Gastroesophageal sphincter (tissue), 4 donors: ENCODE results near the gene ARHGAP28. TPM values are rescaled to one million over a fixed set of nuclear protein-coding genes. Genes with fewer than 3 reads are reported as not detected.

Experiments used
- ATAC-seq: fragments of 150-250 bp; one replicate; pipeline ENCODE4 v1.9.1; 2016; ENCODE audit warnings: mild to moderate bottlenecking, moderate library complexity
- H3K27ac ChIP-seq, 4 donors: fragments of 200-600 bp; sonication (generic) in 3 of 4; 1 replicate in 3 of 4; 2 replicates in 1 of 4; pipeline ENCODE4 v1.5.1; 2016 to 2019
- H3K27me3 ChIP-seq: fragments of 200-600 bp; sonication (generic); one replicate; pipeline ENCODE4 v1.5.1; 2019
- H3K36me3 ChIP-seq, 2 donors: fragments of 200-600 bp; sonication (generic); one replicate each; pipeline ENCODE4 v1.5.1; 2019; ENCODE audit warnings: control low read depth in 1 of 2
- H3K4me1 ChIP-seq, 3 donors: fragments of 200-600 bp; sonication (generic); 1 replicate in 2 of 3; 2 replicates in 1 of 3; pipeline ENCODE4 v1.5.1; 2016 to 2019; ENCODE audit warnings: control low read depth in 2 of 3
- H3K4me3 ChIP-seq, 2 donors: fragments of 200-600 bp; sonication (generic); one replicate each; pipeline ENCODE4 v1.5.1; 2019; ENCODE audit warnings: mild to moderate bottlenecking in 1 of 2, moderate library complexity in 1 of 2
- H3K9me3 ChIP-seq, 3 donors: fragments of 200-600 bp; sonication (generic); one replicate each; pipeline ENCODE4 v1.5.1; 2017 to 2019; ENCODE audit warnings: control low read depth in 2 of 3
- EP300 ChIP-seq: sonication (generic); formaldehyde crosslinking; IDR thresholded peaks from one replicate; pipeline ENCODE4 v1.6.1; 2017; ENCODE audit warnings: antibody characterized with exemption, mild to moderate bottlenecking
- POLR2A ChIP-seq, 2 donors: fragments of 450-650 bp; IDR thresholded peaks; one replicate each; pipeline ENCODE4 v1.6.1; 2017; ENCODE audit warnings: antibody characterized with exemption in 2 of 2, mild to moderate bottlenecking in 2 of 2, moderate library complexity in 1 of 2
- POLR2AphosphoS5 ChIP-seq: sonication (generic); formaldehyde crosslinking; IDR thresholded peaks from one replicate; pipeline ENCODE4 v1.6.1; 2017; ENCODE audit warnings: antibody characterized with exemption
- WGBS, 2 donors: methylation state at CpG; one replicate each; pipeline ENCODE4 v1.1.5; 2018; ENCODE audit warnings: low coverage in 1 of 2; 5-methylcytosine and 5-hydroxymethylcytosine counted together
- total RNA-seq, 4 donors: library from RNA; depleted of rRNA; stranded (reverse); fragments of >200 nt; gene quantifications; one replicate each; pipeline ENCODE4 v1.1.0, GENCODE V29; 2016
- TF ChIP-seq, protein P1 (sequence below), 4 experiments: fragments of 200-600 bp in 2 of 4; fragments of 450-650 bp in 2 of 4; sonication (generic) in 1 of 4; IDR thresholded peaks; one replicate each; pipeline ENCODE4 v1.5.1; 2017 to 2019; ENCODE audit warnings: antibody characterized with exemption in 4 of 4, mild to moderate bottlenecking in 2 of 4, moderate library complexity in 2 of 4

The ARHGAP28 gene
- total RNA-seq, 4 donors from 2014 or later = 0.35 to 1.9 (median 1.1) TPM

DNA sequence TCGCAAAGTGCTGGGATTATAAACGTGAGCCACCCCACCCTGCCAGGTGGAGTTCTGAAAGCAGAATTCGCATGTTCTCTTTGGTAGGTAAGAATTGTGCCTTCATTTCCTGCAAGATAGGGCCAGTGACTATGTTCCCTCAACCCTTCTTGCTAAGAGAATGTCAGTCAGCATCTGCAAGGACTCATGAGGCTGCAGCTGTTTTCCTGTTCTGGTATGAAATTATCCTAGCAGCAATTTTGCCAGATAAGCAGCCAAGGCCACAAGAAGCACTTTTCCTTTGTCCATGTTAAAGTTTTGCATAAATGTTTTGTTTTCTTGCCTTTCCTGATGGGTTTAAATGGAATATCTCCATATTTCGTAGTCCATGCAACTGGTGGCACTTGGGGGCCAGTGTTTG, 6.8 kb upstream of the ARHGAP28 start:
- ATAC-seq = no peak
- no peak overlapping the region for H3K27ac ChIP-seq
- no peaks in the 10 kb centered on the region for H3K9me3 ChIP-seq
- WGBS, 2 donors = 60 to 100% methylated on average over 1 to 2 of the region's 4 CpGs
- no peaks in the 10 kb centered on the region for H3K36me3 ChIP-seq
- TF ChIP-seq POLR2A (IDR thresholded peaks at IDR 0.05) (no peak), POLR2AphosphoS5 (no peak), EP300 (no peak)
- TF ChIP-seq, protein P1, sequence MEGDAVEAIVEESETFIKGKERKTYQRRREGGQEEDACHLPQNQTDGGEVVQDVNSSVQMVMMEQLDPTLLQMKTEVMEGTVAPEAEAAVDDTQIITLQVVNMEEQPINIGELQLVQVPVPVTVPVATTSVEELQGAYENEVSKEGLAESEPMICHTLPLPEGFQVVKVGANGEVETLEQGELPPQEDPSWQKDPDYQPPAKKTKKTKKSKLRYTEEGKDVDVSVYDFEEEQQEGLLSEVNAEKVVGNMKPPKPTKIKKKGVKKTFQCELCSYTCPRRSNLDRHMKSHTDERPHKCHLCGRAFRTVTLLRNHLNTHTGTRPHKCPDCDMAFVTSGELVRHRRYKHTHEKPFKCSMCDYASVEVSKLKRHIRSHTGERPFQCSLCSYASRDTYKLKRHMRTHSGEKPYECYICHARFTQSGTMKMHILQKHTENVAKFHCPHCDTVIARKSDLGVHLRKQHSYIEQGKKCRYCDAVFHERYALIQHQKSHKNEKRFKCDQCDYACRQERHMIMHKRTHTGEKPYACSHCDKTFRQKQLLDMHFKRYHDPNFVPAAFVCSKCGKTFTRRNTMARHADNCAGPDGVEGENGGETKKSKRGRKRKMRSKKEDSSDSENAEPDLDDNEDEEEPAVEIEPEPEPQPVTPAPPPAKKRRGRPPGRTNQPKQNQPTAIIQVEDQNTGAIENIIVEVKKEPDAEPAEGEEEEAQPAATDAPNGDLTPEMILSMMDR (IDR thresholded peaks at IDR 0.05) = no peak
- no peaks in the 10 kb centered on the region for H3K27me3 ChIP-seq
- H3K4me1 ChIP-seq = no peaks in the 10 kb centered on the region
- no peak overlapping the region for H3K4me3 ChIP-seq

DNA sequence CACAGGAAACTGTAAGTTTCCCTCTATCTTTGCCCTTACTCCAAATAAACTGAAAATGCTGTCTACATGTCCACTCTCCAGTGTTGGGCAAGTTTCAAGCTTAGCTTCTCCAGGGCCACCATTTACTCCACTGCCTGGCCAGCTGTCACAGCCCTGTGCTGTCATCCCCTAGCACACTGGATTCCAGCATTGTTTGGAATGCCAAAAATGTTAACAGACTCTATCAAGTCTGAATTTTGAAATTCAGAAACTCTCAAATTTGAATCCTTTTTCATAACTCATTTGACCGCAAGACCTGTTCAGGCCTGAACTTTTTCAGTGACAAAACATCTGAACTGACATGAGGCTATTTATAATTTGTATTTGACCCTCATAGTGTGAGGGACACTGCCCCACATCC, 5.2 kb upstream of the ARHGAP28 start:
- TF ChIP-seq EP300 (no peak), POLR2A (IDR thresholded peaks at IDR 0.05) (no peak), POLR2AphosphoS5 (no peak)
- TF ChIP-seq, protein P1 (IDR thresholded peaks at IDR 0.05) = no peak
- Histone ChIP-seq H3K36me3 (no peaks in the 10 kb centered on the region), H3K27me3 (no peaks in the 10 kb centered on the region), H3K4me1 (no peaks in the 10 kb centered on the region), H3K9me3 (no peaks in the 10 kb centered on the region), H3K27ac (no peak overlapping the region), H3K4me3 (no peak overlapping the region)
- ATAC-seq = no peak
- WGBS, 2 donors = 100% methylated on average over 1 of the region's 1 CpG; no CpG with 5 or more reads in 1 of the 2 donors

DNA sequence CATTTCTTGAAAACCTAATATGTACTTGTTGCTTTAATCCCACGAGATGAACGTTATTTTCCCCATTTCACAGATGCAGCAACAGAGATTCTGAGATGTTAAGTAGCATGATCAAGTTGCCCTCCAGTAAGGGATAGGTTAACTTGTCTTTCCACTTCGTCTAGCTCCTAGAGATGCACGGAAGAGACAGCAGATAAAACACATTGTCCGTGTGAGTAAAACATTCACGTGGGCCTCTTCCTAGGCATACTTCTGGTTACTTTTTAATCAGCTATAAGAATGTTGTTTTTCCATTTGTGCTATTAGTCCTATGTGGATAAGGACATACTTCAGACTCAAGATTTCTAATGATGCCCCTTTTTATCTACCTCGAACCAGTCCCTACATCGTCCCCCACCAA, 1.2 kb upstream of the ARHGAP28 start:
- H3K36me3 ChIP-seq = no peaks in the 10 kb centered on the region
- H3K9me3 ChIP-seq = no peaks in the 10 kb centered on the region
- peaks cover 0 to 17% (median 0%) of the 10 kb centered on the region in 3 donors for H3K4me1 ChIP-seq
- H3K4me3 ChIP-seq = no peak overlapping the region
- peak overlapping the region in 3 of 4 donors; percentile 76 to 84 (median 76) for H3K27ac ChIP-seq
- no peak for ATAC-seq
- TF ChIP-seq POLR2AphosphoS5 (no peak), POLR2A (IDR thresholded peaks at IDR 0.05) (no peak)
- H3K27me3 ChIP-seq = peaks cover 4% of the 10 kb centered on the region
- 54 to 55% methylated on average over 8 of the region's 8 CpGs for WGBS, 2 donors

DNA sequence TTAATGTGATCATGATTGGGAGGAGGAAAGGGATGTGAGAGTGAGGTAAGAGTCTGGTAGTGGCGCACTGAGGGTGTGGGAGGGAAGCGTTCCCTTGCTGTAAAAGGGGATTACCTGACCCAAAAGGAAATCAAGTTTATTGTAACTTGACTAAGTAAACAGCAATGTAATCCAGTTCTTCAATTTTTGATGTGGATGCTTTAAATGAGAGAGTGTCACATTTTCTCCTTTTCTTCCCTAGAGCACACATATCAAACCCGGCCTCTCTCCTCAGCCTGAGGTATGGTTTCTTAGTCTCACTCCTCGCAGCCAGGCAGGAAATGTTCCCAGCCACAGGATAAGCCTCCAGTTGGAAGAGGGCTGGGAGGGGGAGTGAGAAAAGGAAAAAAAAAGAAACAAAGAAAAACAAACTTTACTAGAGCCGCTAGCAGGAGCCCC, 688 bp upstream of the ARHGAP28 start:
- Histone ChIP-seq H3K27ac (peak overlapping the region in 3 of 4 donors; percentile 76 to 84 (median 76)), H3K4me1 (peaks cover 0 to 17% (median 0%) of the 10 kb centered on the region in 3 donors), H3K27me3 (peaks cover 4% of the 10 kb centered on the region), H3K9me3 (no peaks in the 10 kb centered on the region), H3K36me3 (no peaks in the 10 kb centered on the region), H3K4me3 (peak overlapping the region; percentile 52 to 67)
- WGBS, 2 donors = 23 to 36% methylated on average over 3 to 4 of the region's 5 CpGs
- peak; percentile 33 for ATAC-seq
- TF ChIP-seq EP300 (no peak), POLR2AphosphoS5 (no peak), POLR2A (IDR thresholded peaks at IDR 0.05) (no peak)
- TF ChIP-seq, protein P1 (IDR thresholded peaks at IDR 0.05) = no peak

DNA sequence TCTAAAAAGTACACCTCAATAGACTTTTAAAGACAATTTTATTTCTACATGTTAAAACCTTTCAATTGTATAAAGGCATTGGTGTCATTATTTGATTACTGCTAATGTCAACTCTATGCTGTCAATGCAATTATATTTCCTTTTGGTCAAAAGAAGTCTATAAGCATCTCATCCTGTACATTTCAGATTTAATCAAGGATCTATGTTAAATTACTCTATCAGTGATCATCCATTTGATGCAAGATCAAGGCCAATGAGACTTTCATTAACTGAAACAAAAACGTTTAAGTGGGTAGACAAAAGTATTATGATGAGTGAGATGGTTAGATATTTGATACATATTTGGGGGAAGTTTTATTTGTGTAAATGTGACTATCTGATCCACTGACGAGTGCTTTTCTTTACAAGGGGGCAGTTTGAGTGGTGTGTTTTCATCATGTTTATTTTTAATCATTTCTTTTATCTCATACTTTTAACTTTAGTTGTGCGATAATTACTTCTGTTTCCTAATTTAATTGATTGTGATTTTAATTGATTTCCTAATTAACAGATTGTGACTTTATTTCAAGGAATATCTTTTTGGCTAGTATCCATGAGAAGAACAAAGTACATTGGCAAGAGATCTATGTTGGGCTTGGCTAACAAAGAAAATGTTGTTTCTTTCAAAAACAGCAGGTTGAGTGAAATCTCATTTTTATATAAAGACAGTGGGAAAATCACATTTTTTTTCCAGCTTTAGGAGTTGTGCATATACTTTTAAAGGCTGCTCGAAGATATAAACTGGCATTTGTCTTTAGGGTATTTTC, 1.1 kb downstream of the ARHGAP28 start:
- Histone ChIP-seq H3K9me3 (no peaks in the 10 kb centered on the region), H3K36me3 (no peaks in the 10 kb centered on the region)

More for the DNA sequence above, 1.1 kb downstream of the ARHGAP28 start:
- Histone ChIP-seq H3K27me3 (peaks cover 4% of the 10 kb centered on the region), H3K4me1 (peaks cover 0 to 17% (median 0%) of the 10 kb centered on the region in 3 donors), H3K4me3 (peak overlapping the region in 1 of 2 donors; percentile 67), H3K27ac (peak overlapping the region in 1 of 4 donors; percentile 84)
- no peak for ATAC-seq
- no peak for TF ChIP-seq POLR2A (IDR thresholded peaks at IDR 0.05)
- TF ChIP-seq, protein P1 (IDR thresholded peaks at IDR 0.05) = no peak
- TF ChIP-seq POLR2AphosphoS5 = no peak
- TF ChIP-seq EP300 = no peak
- 36 to 45% methylated on average over 4 of the region's 4 CpGs for WGBS, 2 donors
